ENCODE measurements around the gene SMAD6.

GRCh38 chr15:66761726-66762595, 59.9 kb downstream of the SMAD6 start:
- TF ChIP-seq CTCF (IDR thresholded peaks at IDR 0.05; ENCODE audit: low read depth, low read length, poor library complexity, severe bottlenecking) (no peak), EZH2phosphoT487 (IDR thresholded peaks at IDR 0.05; ENCODE audit: borderline replicate concordance, low read length) (no peak)

All from DOHH2 (cell line).